NCI-H2029 (cell line): Measurements from ENCODE around the gene SPINDOC.
A peak's percentile ranks its signal among the peaks of the same experiment; 100 is the strongest.
"Not testable (repeated sequence)": the region's sequence is repeated elsewhere in the genome, so short reads cannot be mapped to it uniquely, and the experiment has no call there.

Source experiments
- DNase-seq: peaks from one replicate; lab custom pipeline; 2025; lab: John Stamatoyannopoulos, UW

The SPINDOC gene

GRCh38 chr11:63813035-63813562, at the start of gene SPINDOC:
TSS of gene SPINDOC (plus strand) at chr11:63813456. CDS start at chr11:63813687, 231 bp downstream.
- peak; percentile 31 for DNase-seq

GRCh38 chr11:63763496-63764339, 49.5 kb upstream of the SPINDOC start:
- no peak for DNase-seq

GRCh38 chr11:63764340-63764678, 48.9 kb upstream of the SPINDOC start:
- DNase-seq = no peak

- no peak for DNase-seq
Measured at GRCh38 chr11:63764679-63765647, 48.3 kb upstream of the SPINDOC start.

- DNase-seq = no peak
Measured at GRCh38 chr11:63765688-63766241, 47.5 kb upstream of the SPINDOC start.

- DNase-seq = no peak
Measured at GRCh38 chr11:63766531-63767235, 46.6 kb upstream of the SPINDOC start.

GRCh38 chr11:63767267-63767564, 46.0 kb upstream of the SPINDOC start:
- DNase-seq = no peak

- DNase-seq = peak; percentile 19
Measured at GRCh38 chr11:63767565-63768236, 45.6 kb upstream of the SPINDOC start.

GRCh38 chr11:63768237-63769041, 44.8 kb upstream of the SPINDOC start, which contains the start of gene ZFTA:
TSS of gene ZFTA (minus strand) at chr11:63768775. CDS start at chr11:63768622, 153 bp downstream.
- no peak for DNase-seq

- DNase-seq = no peak
Measured at GRCh38 chr11:63769042-63769713, 44.1 kb upstream of the SPINDOC start.

- no peak for DNase-seq
Measured at GRCh38 chr11:63769714-63770455, 43.4 kb upstream of the SPINDOC start.

GRCh38 chr11:63770763-63771162, 42.5 kb upstream of the SPINDOC start:
- DNase-seq = no peak

- not testable (repeated sequence) for DNase-seq
Measured at GRCh38 chr11:63771741-63772318, 41.4 kb upstream of the SPINDOC start.

GRCh38 chr11:63775191-63775590, 38.1 kb upstream of the SPINDOC start:
- DNase-seq = no peak

GRCh38 chr11:63779039-63779438, 34.2 kb upstream of the SPINDOC start:
- DNase-seq = no peak

GRCh38 chr11:63782749-63783148, 30.5 kb upstream of the SPINDOC start:
- no peak for DNase-seq

- DNase-seq = no peak
Measured at GRCh38 chr11:63783925-63784592, 29.2 kb upstream of the SPINDOC start.

- DNase-seq = no peak
Measured at GRCh38 chr11:63785823-63786222, 27.4 kb upstream of the SPINDOC start.
